ENCODE measurements around the gene CHCHD10.

DNA sequence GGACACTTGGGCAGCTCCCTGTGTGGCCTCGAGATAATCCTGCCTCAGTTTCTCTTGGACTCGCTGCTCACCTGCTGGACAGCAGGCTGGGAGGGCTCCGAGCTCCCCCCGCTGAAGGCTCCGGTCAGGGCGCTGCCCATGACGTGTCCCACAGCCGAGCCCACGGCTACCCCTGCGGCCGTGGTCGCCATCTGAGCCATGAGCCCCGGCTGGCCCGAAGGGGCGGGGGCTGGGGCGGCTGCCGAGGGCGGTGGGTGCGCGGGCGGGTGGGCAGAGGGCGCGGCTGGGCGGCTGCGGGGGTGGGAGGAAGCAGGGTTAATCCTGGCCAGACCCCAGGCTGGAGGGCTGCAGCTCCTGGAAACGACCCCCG, 484 bp downstream of the CHCHD10 start:
- TF ChIP-seq, protein P1, sequence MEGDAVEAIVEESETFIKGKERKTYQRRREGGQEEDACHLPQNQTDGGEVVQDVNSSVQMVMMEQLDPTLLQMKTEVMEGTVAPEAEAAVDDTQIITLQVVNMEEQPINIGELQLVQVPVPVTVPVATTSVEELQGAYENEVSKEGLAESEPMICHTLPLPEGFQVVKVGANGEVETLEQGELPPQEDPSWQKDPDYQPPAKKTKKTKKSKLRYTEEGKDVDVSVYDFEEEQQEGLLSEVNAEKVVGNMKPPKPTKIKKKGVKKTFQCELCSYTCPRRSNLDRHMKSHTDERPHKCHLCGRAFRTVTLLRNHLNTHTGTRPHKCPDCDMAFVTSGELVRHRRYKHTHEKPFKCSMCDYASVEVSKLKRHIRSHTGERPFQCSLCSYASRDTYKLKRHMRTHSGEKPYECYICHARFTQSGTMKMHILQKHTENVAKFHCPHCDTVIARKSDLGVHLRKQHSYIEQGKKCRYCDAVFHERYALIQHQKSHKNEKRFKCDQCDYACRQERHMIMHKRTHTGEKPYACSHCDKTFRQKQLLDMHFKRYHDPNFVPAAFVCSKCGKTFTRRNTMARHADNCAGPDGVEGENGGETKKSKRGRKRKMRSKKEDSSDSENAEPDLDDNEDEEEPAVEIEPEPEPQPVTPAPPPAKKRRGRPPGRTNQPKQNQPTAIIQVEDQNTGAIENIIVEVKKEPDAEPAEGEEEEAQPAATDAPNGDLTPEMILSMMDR (IDR thresholded peaks at IDR 0.05) = no peak
- no peak for TF ChIP-seq POLR2A (IDR thresholded peaks at IDR 0.05)
